ENCODE measurements around the gene MTG1.

Gene MTG1

DNA sequence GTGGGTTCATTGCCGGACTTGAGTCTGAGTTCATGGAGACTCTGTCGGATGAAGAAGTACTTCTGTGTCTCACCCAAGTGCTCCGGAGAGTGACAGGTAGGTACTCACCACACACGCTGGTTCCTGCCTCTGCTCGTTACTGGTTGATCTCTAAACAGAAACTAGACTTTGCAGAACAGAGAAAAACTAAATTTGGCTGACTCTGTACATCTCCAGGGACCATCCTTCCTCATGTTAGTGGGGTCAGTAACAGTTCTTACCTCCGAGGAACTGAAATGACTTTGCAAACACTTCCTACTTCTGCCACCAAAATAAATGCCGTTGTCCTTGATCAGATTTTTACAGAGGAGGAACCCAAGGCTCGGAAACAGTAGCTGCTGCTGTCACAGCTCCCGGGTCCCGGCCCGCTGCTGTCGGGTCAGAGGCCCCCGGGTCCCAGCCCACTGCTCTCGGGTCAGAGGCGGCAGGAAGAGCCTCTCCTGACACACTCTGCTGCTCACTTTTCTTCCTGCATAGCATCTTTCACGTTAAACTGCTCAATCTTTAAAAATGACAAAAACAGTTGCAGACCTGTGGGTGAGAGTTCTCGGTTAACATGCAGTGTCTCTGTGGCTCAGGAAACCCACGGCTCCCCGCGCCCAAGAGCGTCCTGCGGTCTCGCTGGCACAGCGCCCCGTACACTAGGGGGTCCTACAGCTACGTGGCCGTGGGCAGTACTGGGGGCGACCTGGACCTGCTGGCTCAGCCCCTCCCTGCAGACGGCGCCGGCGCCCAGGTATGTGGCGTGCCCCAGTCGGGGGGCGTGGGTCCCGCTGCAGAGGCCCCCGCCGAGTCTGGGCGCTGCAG, 4.8 kb upstream of the MTG1 start:
- H3K27ac Mint-ChIP-seq, result peak overlapping the region; percentile 92 to 94
- peak overlapping the region; percentile 90 to 95 for H3K4me3 Mint-ChIP-seq
- peaks cover 14% of the 10 kb centered on the region for H3K36me3 Mint-ChIP-seq (ENCODE audit: insufficient read depth)
- H3K27me3 Mint-ChIP-seq, result no peaks in the 10 kb centered on the region
- peak; percentile 32 to 46 (median 44) for DNase-seq
- peak; percentile 52 for ATAC-seq (replicated peaks)
- H3K9me3 Mint-ChIP-seq, result no peaks in the 10 kb centered on the region
- peaks cover 30 to 33% of the 10 kb centered on the region in 2 donors for H3K4me1 Mint-ChIP-seq (ENCODE audit: low read depth in 2 of 2)

DNA sequence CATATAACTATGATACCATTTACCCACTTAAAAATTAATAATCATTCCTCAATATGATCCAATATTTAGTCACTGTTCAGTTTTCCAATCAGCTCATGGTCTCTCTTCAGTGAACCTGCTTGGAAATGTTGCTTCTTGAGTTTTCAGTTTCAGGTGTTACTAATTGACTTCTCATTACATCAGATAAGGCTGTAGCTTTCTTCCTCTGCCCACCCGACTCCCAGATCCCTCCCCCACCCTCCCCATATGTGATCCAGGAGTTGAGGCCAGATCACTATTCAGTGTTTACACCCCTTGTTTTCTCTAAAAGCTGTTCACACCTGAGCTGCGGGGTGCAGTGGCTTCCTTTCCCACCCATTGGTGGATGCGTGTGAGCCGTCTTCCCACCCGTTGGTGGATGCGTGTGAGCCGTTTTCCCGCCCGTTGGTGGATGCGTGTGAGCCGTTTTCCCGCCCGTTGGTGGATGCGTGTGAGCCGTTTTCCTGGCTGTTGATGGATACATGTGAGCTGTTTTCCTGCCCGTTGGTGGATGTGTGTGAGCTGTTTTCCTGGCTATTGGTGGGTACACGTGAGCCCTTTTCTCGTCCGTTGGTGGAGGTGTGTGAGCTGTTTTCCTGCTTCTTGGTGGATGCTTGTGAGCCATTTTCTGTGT, 3.2 kb upstream of the MTG1 start:
- Mint-ChIP-seq H3K36me3 (ENCODE audit: insufficient read depth) (peaks cover 25% of the 10 kb centered on the region), H3K9me3 (no peaks in the 10 kb centered on the region), H3K27me3 (no peaks in the 10 kb centered on the region), H3K27ac (peak overlapping the region; percentile 92 to 94), H3K4me3 (peak overlapping the region; percentile 90 to 95), H3K4me1 (ENCODE audit: low read depth in 2 of 2) (peaks cover 40 to 43% of the 10 kb centered on the region in 2 donors)
- ATAC-seq (replicated peaks), result no peak
- DNase-seq, result no peak

DNA sequence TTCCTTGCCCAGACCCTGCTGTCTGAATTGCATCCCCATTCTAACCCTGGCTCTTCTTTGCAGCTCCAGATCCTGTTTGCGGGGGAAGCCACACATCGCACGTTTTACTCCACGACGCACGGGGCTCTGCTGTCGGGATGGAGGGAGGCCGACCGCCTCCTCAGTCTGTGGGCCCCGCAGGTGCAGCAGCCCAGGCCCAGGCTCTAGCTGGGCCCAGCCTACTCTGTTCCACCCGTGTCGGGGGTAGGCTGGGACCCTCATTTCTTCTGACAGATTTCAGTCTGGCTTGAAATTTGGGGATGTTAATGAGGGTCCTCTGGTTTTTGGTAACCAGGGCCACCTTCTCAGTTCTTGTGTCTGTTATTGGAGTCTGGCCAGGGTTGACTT, 2.7 kb upstream of the MTG1 start:
- Mint-ChIP-seq H3K27me3 (no peaks in the 10 kb centered on the region), H3K27ac (peak overlapping the region; percentile 92 to 94), H3K9me3 (no peaks in the 10 kb centered on the region), H3K36me3 (ENCODE audit: insufficient read depth) (peaks cover 26% of the 10 kb centered on the region), H3K4me3 (peak overlapping the region; percentile 72 to 90), H3K4me1 (ENCODE audit: low read depth in 2 of 2) (peaks cover 39 to 45% of the 10 kb centered on the region in 2 donors)
- no peak for DNase-seq
- ATAC-seq (replicated peaks), result no peak

DNA sequence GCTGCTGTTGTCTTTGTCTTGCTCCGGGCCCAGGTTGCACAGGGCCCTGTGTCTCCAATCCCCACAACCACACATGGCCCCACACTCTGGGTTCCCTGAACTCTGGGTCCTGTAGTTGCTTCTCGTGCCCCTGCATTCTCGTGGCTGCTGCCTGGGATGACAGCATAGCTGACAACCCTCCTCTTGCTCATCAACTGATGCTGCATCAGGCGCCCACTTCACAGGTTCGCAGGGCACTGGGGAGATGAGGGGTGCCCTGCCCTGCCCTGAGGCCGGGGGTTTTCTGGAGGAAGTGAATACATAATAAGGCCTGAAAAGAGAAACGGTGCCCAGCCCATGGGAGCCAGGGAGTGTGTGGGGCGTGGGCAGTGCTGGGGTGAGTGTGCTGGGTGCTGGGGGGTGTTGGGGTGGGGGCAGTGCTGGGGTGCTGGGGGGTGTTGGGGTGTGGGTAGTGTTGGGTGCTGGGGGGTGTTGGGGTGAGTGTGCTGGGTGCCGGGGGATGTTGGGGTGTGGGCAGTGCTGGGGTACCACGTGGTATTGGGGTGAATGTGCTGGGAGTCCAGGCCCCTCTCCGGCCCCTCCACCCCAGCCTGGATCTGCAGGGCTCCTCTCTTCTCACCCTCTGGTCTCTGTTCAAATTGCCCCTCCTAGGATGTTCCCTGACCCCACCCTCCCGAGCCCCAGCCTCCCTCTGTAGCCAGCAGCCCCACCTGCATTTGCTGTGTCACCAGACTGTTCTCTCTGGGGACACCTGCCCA, 2.0 kb upstream of the MTG1 start:
- no peaks in the 10 kb centered on the region for H3K9me3 Mint-ChIP-seq
- no peak for DNase-seq

DNA sequence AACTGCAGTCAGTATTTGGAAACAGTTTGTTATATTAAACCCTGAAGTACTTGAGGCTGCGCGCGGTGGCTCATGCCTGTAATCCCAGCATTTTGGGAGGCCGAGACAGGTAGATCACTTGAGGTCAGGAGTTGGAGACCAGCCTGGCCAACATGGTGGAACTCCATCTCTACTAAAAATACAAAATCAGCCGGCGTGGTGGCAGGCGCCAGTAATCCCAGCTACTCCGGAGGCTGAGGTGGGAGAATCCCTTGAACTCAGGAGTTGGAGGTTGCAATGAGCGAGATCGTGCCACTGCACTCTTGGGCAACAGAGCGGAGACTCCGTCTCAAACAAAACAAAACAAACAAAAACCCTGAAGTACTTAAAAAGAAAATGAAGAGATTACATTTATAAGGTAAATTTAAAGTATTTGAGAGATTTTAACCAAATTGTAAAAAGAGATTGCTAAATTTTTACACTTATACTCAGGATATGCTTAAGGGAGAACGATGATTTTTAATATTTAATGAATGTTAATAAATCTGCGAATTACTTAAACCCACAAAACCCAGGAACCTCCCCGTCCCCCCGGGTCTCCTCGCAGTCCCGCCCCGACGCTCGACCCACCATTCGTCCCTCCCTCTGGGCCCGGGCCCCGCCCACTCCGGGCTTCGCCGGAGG, 425 bp upstream of the MTG1 start:
- H3K27ac Mint-ChIP-seq, result peak overlapping the region in 1 of 2 donors; percentile 81
- no peak for ATAC-seq (replicated peaks)
- H3K4me1 Mint-ChIP-seq (ENCODE audit: low read depth in 2 of 2), result peaks cover 39 to 46% of the 10 kb centered on the region in 2 donors
- peaks cover 42% of the 10 kb centered on the region for H3K36me3 Mint-ChIP-seq (ENCODE audit: insufficient read depth)
- H3K27me3 Mint-ChIP-seq, result no peaks in the 10 kb centered on the region
- H3K4me3 Mint-ChIP-seq, result peak overlapping the region; percentile 89 to 92
- DNase-seq, result no peak
- H3K9me3 Mint-ChIP-seq, result no peaks in the 10 kb centered on the region

More for the DNA sequence above, 2.0 kb upstream of the MTG1 start:
- Mint-ChIP-seq H3K36me3 (ENCODE audit: insufficient read depth) (peaks cover 29% of the 10 kb centered on the region), H3K4me3 (peak overlapping the region; percentile 72 to 90), H3K27me3 (no peaks in the 10 kb centered on the region), H3K4me1 (ENCODE audit: low read depth in 2 of 2) (peaks cover 39 to 48% of the 10 kb centered on the region in 2 donors), H3K27ac (peak overlapping the region; percentile 92 to 94)
- ATAC-seq (replicated peaks), result no peak

DNA sequence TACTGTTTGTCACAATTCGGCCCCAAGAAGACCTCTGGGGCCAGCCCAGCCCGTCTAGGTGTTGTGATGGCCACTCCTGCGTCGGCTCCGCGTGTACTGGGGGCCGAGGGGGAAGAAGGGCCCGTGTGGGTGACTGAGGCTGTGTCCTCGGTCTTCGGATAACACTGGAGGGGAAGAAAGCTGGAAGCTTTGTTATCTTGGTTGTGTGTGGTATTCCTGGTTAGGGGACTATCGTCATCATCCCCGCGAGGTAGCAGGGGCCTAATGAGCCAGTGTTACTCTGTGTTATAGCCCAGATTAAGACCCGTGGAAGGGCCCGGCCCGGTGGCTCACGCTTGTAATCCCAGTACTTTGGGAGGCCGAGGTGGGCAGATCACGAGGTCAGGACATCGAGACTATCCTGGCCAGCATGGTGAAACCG, 854 bp downstream of the MTG1 start:
- Mint-ChIP-seq H3K4me3 (peak overlapping the region; percentile 89 to 92), H3K27ac (peak overlapping the region; percentile 66 to 81), H3K36me3 (ENCODE audit: insufficient read depth) (peaks cover 50% of the 10 kb centered on the region), H3K4me1 (ENCODE audit: low read depth in 2 of 2) (peaks cover 34 to 36% of the 10 kb centered on the region in 2 donors), H3K9me3 (no peaks in the 10 kb centered on the region), H3K27me3 (no peaks in the 10 kb centered on the region)
- no peak for DNase-seq
- ATAC-seq (replicated peaks), result no peak

DNA sequence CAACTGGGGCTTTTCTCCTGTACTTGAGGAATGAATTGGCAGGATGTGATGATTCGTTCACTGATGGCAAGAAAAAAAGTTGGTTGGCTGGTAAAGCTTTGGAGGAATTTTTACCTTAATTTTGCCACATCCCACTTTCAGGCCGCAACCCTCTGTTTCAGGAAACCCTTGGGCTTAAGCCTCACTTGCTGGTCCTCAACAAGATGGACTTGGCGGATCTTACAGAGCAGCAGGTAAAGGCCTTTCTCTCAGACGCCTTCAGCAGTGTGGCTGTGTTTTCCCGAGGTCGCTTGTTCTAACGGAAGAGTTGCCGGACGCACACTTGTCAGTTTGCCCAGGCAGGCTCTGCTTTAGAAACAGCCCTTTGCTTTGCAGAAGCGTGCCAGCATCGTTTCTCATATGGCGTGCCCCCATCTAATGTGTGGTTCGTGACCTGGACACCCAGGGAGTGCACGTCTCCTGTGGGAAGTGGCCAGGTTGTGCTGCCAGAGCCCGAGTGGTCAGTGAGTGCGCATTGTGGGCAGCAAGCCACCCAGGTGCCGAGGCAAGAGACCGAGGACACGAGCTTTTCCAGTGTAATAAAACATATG, 2.2 kb downstream of the MTG1 start:
- H3K4me1 Mint-ChIP-seq (ENCODE audit: low read depth in 2 of 2), result peaks cover 29 to 32% of the 10 kb centered on the region in 2 donors
- H3K9me3 Mint-ChIP-seq, result no peaks in the 10 kb centered on the region
- peak overlapping the region in 1 of 2 donors; percentile 92 for H3K4me3 Mint-ChIP-seq
- H3K36me3 Mint-ChIP-seq (ENCODE audit: insufficient read depth), result peaks cover 48% of the 10 kb centered on the region
- no peak for DNase-seq
- H3K27ac Mint-ChIP-seq, result no peak overlapping the region
- no peaks in the 10 kb centered on the region for H3K27me3 Mint-ChIP-seq
- ATAC-seq (replicated peaks), result no peak

DNA sequence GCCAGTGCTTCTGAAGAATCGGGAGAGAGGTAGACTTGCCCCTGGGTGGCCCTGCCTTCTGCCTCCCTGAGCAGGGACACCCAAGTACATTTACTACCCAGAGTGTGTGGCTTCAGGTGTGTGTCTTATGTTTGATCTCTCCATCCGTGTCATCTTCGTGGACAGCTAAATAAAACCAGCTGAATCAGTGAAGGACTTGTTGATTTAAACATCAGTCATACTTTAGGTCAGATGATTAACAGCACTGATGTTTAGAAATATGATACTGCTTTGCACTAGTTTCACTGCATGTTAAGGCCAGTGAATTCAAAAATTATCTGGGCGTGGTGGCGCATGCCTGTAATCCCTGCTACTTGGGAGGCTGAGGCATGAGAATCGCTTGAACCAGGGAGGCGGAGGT, 4.0 kb downstream of the MTG1 start:
- Mint-ChIP-seq H3K4me1 (ENCODE audit: low read depth in 2 of 2) (peaks cover 25 to 28% of the 10 kb centered on the region in 2 donors), H3K9me3 (no peaks in the 10 kb centered on the region), H3K36me3 (ENCODE audit: insufficient read depth) (peaks cover 49% of the 10 kb centered on the region), H3K27me3 (no peaks in the 10 kb centered on the region), H3K27ac (peak overlapping the region; percentile 25 to 74), H3K4me3 (no peak overlapping the region)
- ATAC-seq (replicated peaks) (no peak), DNase-seq (no peak)

DNA sequence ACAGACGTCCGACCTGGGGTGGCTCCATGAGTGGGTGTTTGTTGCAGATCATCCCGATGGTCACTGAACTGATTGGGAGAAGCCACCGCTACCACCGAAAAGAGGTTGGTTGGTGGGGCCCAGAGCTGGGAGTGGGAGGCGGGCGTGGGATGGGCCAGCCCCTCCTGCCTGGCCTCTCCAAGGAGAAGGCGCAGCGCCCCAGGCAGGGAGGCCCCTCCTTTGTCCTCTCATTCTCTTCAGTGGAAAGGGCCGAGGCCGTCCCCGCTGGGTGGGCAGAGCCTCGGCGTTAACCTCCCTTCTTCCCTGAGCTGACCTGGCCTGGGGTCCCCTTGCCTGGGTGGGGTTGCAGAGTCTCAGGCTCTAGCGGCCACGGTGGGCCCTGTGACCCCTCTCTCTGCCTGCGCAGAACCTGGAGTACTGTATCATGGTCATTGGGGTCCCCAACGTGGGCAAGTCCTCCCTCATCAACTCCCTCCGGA, 5.2 kb downstream of the MTG1 start:
- no peak overlapping the region for H3K27ac Mint-ChIP-seq
- H3K4me1 Mint-ChIP-seq (ENCODE audit: low read depth in 2 of 2), result peaks cover 28% of the 10 kb centered on the region in 2 donors
- no peak for DNase-seq
- no peaks in the 10 kb centered on the region for H3K27me3 Mint-ChIP-seq
- H3K36me3 Mint-ChIP-seq (ENCODE audit: insufficient read depth), result peaks cover 54% of the 10 kb centered on the region
- no peaks in the 10 kb centered on the region for H3K9me3 Mint-ChIP-seq
- ATAC-seq (replicated peaks), result no peak
- no peak overlapping the region for H3K4me3 Mint-ChIP-seq

DNA sequence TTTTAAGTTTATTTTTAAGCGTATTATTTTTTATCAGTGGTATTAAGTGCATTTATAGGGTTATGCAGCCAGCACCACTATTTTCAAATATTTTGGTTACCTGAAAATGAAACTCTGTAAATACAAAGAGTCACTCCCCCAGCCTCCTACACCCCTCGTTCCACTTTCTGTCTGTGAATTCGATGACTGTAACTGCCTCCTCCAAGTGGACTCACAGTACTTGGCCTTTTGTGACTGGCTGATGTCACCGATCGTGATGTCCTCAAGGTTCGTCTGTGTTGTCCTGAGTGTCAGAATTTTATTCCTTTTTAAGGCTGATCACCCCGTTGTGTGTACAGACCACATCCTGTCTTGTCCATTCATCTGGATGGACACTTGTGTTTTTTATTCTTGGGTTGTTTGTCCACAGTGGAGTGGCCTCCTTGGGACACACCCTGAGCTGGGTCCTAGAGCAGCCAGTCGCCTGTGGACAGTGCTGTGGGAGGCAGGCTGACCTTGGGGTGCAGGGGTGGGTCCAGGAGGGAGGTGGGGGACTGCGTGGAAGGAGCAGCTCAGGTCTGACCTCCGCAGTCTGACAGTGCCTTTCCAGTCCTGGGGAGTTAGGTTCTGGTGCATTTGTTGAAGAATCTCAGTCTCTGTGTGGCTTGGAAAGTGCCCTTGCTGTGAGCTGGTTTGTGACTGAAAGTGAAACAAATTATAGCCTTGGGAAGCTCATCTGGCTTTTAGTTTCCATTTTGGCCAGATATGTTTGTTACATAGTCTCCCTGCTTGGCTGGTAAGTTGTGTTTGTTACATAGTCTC, 6.9 kb downstream of the MTG1 start:
- no peaks in the 10 kb centered on the region for H3K27me3 Mint-ChIP-seq
- peak; percentile 56 for ATAC-seq (replicated peaks)
- peak overlapping the region in 1 of 2 donors; percentile 3 for H3K4me3 Mint-ChIP-seq
- peaks cover 25 to 33% of the 10 kb centered on the region in 2 donors for H3K4me1 Mint-ChIP-seq (ENCODE audit: low read depth in 2 of 2)
- DNase-seq, result no peak
- H3K27ac Mint-ChIP-seq, result peak overlapping the region; percentile 36 to 84
- H3K9me3 Mint-ChIP-seq, result no peaks in the 10 kb centered on the region
- H3K36me3 Mint-ChIP-seq (ENCODE audit: insufficient read depth), result peaks cover 50% of the 10 kb centered on the region

DNA sequence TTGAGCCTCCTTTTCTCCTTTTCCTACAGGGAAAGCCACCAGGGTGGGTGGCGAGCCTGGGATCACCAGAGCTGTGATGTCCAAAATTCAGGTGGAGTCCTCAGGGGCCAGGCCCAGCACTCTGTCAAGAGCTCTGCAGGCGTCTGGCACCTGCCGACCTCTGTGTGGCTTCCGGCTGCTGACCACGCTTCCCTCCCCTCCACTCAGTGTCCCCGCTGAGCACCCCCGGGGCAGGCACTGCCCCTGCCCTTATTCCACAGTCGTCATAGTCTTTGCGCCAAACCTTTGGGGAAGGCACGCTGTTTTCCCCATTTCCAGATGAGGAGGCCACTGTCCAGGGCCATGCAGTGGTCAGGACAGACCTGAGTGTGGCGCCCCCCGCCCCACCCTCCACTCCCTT, 7.5 kb downstream of the MTG1 start:
- ATAC-seq (replicated peaks) (no peak), DNase-seq (no peak)
- peaks cover 29 to 37% of the 10 kb centered on the region in 2 donors for H3K4me1 Mint-ChIP-seq (ENCODE audit: low read depth in 2 of 2)
- peak overlapping the region in 1 of 2 donors; percentile 3 for H3K4me3 Mint-ChIP-seq
- H3K27ac Mint-ChIP-seq, result peak overlapping the region; percentile 36 to 84
- H3K36me3 Mint-ChIP-seq (ENCODE audit: insufficient read depth), result peaks cover 50% of the 10 kb centered on the region
- no peaks in the 10 kb centered on the region for H3K9me3 Mint-ChIP-seq
- H3K27me3 Mint-ChIP-seq, result no peaks in the 10 kb centered on the region

All from effector memory CD8-positive, alpha-beta T cell (primary cell).